ENCODE measurements around the gene MBNL1. TPM values are rescaled to one million over a fixed set of nuclear protein-coding genes. Genes with fewer than 3 reads are reported as not detected.

The MBNL1 gene
- total RNA-seq, 1 experiment from 2014 or later: 139 TPM

- POLR2A ChIA-PET: interaction anchor here (0.7 kb wide), 2 partner anchors 176 to 522 kb away, joined by 3 read pairs; partner anchors contain the start of gene MBNL1
- no peak for DNase-seq (ENCODE audit: unreplicated experiment)
- H3K27me3 Mint-ChIP-seq (ENCODE audit: insufficient read depth, unreplicated experiment): no peaks in the 10 kb centered on the region
- no TSS peak for BruUV-seq (replicated peaks)
- intact Hi-C loops (cut with micrococcal nuclease): loop anchor here (2.0 kb wide), 1 partner anchor 262 kb away; no protein-coding TSS in a partner anchor
- no peak overlapping the region for H3K4me3 Mint-ChIP-seq (ENCODE audit: unreplicated experiment)
- no peak for TF ChIP-seq CTCF (IDR thresholded peaks at IDR 0.05; ENCODE audit: unreplicated experiment)
- H3K4me1 Mint-ChIP-seq (ENCODE audit: insufficient read depth, unreplicated experiment): peaks cover 18% of the 10 kb centered on the region
- CTCF ChIA-PET: interaction anchor here (0.6 to 4.9 kb wide), 2 partner anchors 14 to 374 kb away, joined by 3 to 42 read pairs; no protein-coding TSS in a partner anchor
- no peaks in the 10 kb centered on the region for H3K9me3 Mint-ChIP-seq (ENCODE audit: unreplicated experiment)
- peak overlapping the region; percentile 42 for H3K27ac Mint-ChIP-seq (ENCODE audit: low read depth, unreplicated experiment)
- H3K36me3 Mint-ChIP-seq (ENCODE audit: insufficient read depth, unreplicated experiment): peaks cover 46% of the 10 kb centered on the region
Observed at GRCh38 chr3:152445212-152445611, 176.5 kb downstream of the MBNL1 start.

DNA sequence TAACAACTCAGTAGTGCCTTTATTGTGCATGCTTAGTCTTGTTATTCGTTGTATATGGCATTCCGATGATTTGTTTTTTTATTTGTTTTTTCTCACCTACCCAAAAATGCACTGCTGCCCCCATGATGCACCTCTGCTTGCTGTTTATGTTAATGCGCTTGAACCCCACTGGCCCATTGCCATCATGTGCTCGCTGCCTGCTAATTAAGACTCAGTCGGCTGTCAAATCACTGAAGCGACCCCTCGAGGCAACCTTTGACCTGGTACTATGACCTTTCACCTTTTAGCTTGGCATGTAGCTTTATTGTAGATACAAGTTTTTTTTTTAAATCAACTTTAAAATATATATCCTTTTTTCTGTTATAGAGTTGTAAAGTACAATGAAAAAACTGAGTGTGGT lies 177.8 kb downstream of the MBNL1 start:
- ChIA-PET CTCF (interaction anchor here (0.7 to 4.9 kb wide), 3 partner anchors 375 to 1693 kb away, joined by 3 to 42 read pairs (median 4); no protein-coding TSS in a partner anchor), POLR2A (interaction anchor here (0.7 kb wide), 1 partner anchor 420 kb away, joined by 3 read pairs; no protein-coding TSS in a partner anchor)
- peak overlapping the region; percentile 23 for H3K27ac Mint-ChIP-seq (ENCODE audit: low read depth, unreplicated experiment)
- H3K4me3 Mint-ChIP-seq (ENCODE audit: unreplicated experiment): no peak overlapping the region
- BruUV-seq (replicated peaks): no TSS peak
- intact Hi-C loops (cut with micrococcal nuclease): no loop called here
- H3K9me3 Mint-ChIP-seq (ENCODE audit: unreplicated experiment): no peaks in the 10 kb centered on the region
- no peak for DNase-seq (ENCODE audit: unreplicated experiment)
- no peak for TF ChIP-seq CTCF (IDR thresholded peaks at IDR 0.05; ENCODE audit: unreplicated experiment)
- H3K27me3 Mint-ChIP-seq (ENCODE audit: insufficient read depth, unreplicated experiment): no peaks in the 10 kb centered on the region
- H3K4me1 Mint-ChIP-seq (ENCODE audit: insufficient read depth, unreplicated experiment): peaks cover 18% of the 10 kb centered on the region
- H3K36me3 Mint-ChIP-seq (ENCODE audit: insufficient read depth, unreplicated experiment): peaks cover 55% of the 10 kb centered on the region

GRCh38 chr3:152447511-152447910 lies 178.8 kb downstream of the MBNL1 start:
- intact Hi-C loops (cut with micrococcal nuclease): no loop called here
- Mint-ChIP-seq H3K27ac (ENCODE audit: low read depth, unreplicated experiment) (no peak overlapping the region), H3K9me3 (ENCODE audit: unreplicated experiment) (no peaks in the 10 kb centered on the region), H3K4me1 (ENCODE audit: insufficient read depth, unreplicated experiment) (peaks cover 22% of the 10 kb centered on the region), H3K27me3 (ENCODE audit: insufficient read depth, unreplicated experiment) (no peaks in the 10 kb centered on the region), H3K36me3 (ENCODE audit: insufficient read depth, unreplicated experiment) (peaks cover 52% of the 10 kb centered on the region), H3K4me3 (ENCODE audit: unreplicated experiment) (no peak overlapping the region)
- no peak for TF ChIP-seq CTCF (IDR thresholded peaks at IDR 0.05; ENCODE audit: unreplicated experiment)
- POLR2A ChIA-PET: no interaction called here
- CTCF ChIA-PET: interaction anchor here (0.6 to 1.2 kb wide), 4 partner anchors 178 to 1630 kb away, joined by 3 to 4 read pairs (median 3); no protein-coding TSS in a partner anchor
- no peak for DNase-seq (ENCODE audit: unreplicated experiment)
- BruUV-seq (replicated peaks): no TSS peak

- Mint-ChIP-seq H3K36me3 (ENCODE audit: insufficient read depth, unreplicated experiment) (peaks cover 50% of the 10 kb centered on the region), H3K27me3 (ENCODE audit: insufficient read depth, unreplicated experiment) (no peaks in the 10 kb centered on the region), H3K4me3 (ENCODE audit: unreplicated experiment) (no peak overlapping the region), H3K27ac (ENCODE audit: low read depth, unreplicated experiment) (no peak overlapping the region), H3K9me3 (ENCODE audit: unreplicated experiment) (no peaks in the 10 kb centered on the region), H3K4me1 (ENCODE audit: insufficient read depth, unreplicated experiment) (peaks cover 22% of the 10 kb centered on the region)
- DNase-seq (ENCODE audit: unreplicated experiment): no peak
- intact Hi-C loops (cut with micrococcal nuclease): no loop called here
- no TSS peak for BruUV-seq (replicated peaks)
- POLR2A ChIA-PET: interaction anchor here (0.6 to 0.8 kb wide), 2 partner anchors 8 to 55 kb away, joined by 3 read pairs; no protein-coding TSS in a partner anchor
- CTCF ChIA-PET: interaction anchor here (1.1 to 1.2 kb wide), 2 partner anchors 179 to 376 kb away, joined by 3 to 4 read pairs; no protein-coding TSS in a partner anchor
- no peak for TF ChIP-seq CTCF (IDR thresholded peaks at IDR 0.05; ENCODE audit: unreplicated experiment)
Observed at GRCh38 chr3:152448091-152448490, 179.4 kb downstream of the MBNL1 start.

All from MCF 10A (cell line).